Panc1 (cell line): Measurements from ENCODE around the gene LRP4. TPM values are rescaled to one million over a fixed set of nuclear protein-coding genes. Genes with fewer than 3 reads are reported as not detected.

Experiments
- ATAC-seq: fragments of 200-7000 bp; cut with Tn5 transposase; 2 replicates; pipeline ENCODE4 v1.9.1; 2020; ENCODE audit warnings: mild to moderate bottlenecking, moderate library complexity
- BruUV-seq: library from RNA; stranded (reverse); fragments of 400-500 nt; replicated peaks from 2 replicates; lab custom pipeline; 2021; lab: Mats Ljungman, UMichigan
- CTCF ChIA-PET: fragments of 300-600 bp; sonication (Branson Sonifier 250); formaldehyde crosslinking; loops from one replicate; lab custom pipeline; 2022; ENCODE audit warnings: antibody characterized with exemption; lab: Charles Lee
- POLR2A ChIA-PET: fragments of 300-600 bp; sonication (Branson Sonifier 250); formaldehyde crosslinking; loops from one replicate; lab custom pipeline; 2022; ENCODE audit warnings: antibody characterized with exemption; lab: Charles Lee
- DNase-seq: peaks from one replicate; pipeline ENCODE4 v3.0.0-alpha.2; 2010; ENCODE audit warnings: low read depth, low spot score
- H3K27ac ChIP-seq: 2 replicates; pipeline ENCODE4 v1.5.1; 2011; ENCODE audit warnings: mild to moderate bottlenecking, low read length, inconsistent platforms
- H3K27me3 ChIP-seq: fragments of 200-500 bp; sonication (Bioruptor generic); 2 replicates; pipeline ENCODE4 v1.6.0; 2014; ENCODE audit warnings: low read length, inconsistent platforms; ENCODE audit not compliant: control insufficient read depth, insufficient read depth
- H3K36me3 ChIP-seq: fragments of 200-500 bp; sonication (Bioruptor generic); 2 replicates; pipeline ENCODE4 v1.5.1; 2014; ENCODE audit warnings: inconsistent platforms, mild to moderate bottlenecking, low read length, moderate library complexity; ENCODE audit not compliant: control insufficient read depth, insufficient read depth
- H3K4me1 ChIP-seq: 2 replicates; pipeline ENCODE4 v1.5.1; 2011; ENCODE audit warnings: inconsistent platforms, mild to moderate bottlenecking, low read length, moderate library complexity; ENCODE audit not compliant: control insufficient read depth, insufficient read depth
- H3K4me3 ChIP-seq, 2 experiments: 2 replicates each; pipeline ENCODE4 v1.5.1; 2011 to 2012; ENCODE audit warnings: low read depth in 2 of 2, low read length in 2 of 2, mild to moderate bottlenecking in 2 of 2, inconsistent platforms in 1 of 2, moderate library complexity in 1 of 2
- H3K9me3 ChIP-seq: fragments of 200-500 bp; sonication (Bioruptor generic); 2 replicates; pipeline ENCODE4 v1.5.1; 2014; ENCODE audit warnings: low read depth, mild to moderate bottlenecking, inconsistent platforms, low read length, moderate library complexity; ENCODE audit not compliant: control insufficient read depth, insufficient read depth
- CTCF ChIP-seq: fragments of 450-650 bp; IDR thresholded peaks from 2 replicates; pipeline ENCODE4 v1.5.1; 2017; ENCODE audit warnings: mild to moderate bottlenecking
- POLR2AphosphoS5 ChIP-seq: IDR thresholded peaks from 2 replicates; pipeline ENCODE4 v1.6.1; 2012; ENCODE audit warnings: mild to moderate bottlenecking, low read depth, low read length, moderate library complexity
- SIN3A ChIP-seq: IDR thresholded peaks from 2 replicates; pipeline ENCODE4 v1.6.1; 2012; ENCODE audit warnings: low read depth, mild to moderate bottlenecking, low read length, moderate library complexity, borderline replicate concordance; ENCODE audit not compliant: insufficient read depth
- TCF7L2 ChIP-seq: IDR thresholded peaks from 2 replicates; pipeline ENCODE4 v1.6.1; 2011; ENCODE audit warnings: mild to moderate bottlenecking, low read depth, low read length, inconsistent platforms
- in situ Hi-C: cut with HindIII; loops from 2 replicates; pipeline ENCODE4 v1.10.0; 2016; ENCODE audit warnings: low sequenced_read_pairs, low pct_unique_long_range_greater_than_20kb
- intact Hi-C: fragments of 100-400 bp; cut with micrococcal nuclease; formaldehyde crosslinking; loops from one replicate; pipeline ENCODE4 v1.10.0; 2022; ENCODE audit not compliant: unreplicated experiment
- total RNA-seq: library from RNA; stranded (reverse); gene quantifications from one replicate; pipeline ENCODE4 v1.2.1, GENCODE V29; 2021; ENCODE audit not compliant: unreplicated experiment
- TF ChIP-seq, protein P1 (sequence below), 2 experiments: IDR thresholded peaks; 2 replicates each; pipeline ENCODE4 v1.6.1; 2011 to 2012; ENCODE audit warnings: low read depth in 2 of 2, control low read depth in 1 of 2, low read length in 1 of 2, mild to moderate bottlenecking in 1 of 2, moderate library complexity in 1 of 2; ENCODE audit not compliant: insufficient read depth in 1 of 2

The LRP4 gene
- total RNA-seq, 1 experiment from 2014 or later = 11.7 TPM

GRCh38 chr11:46868912-46869311 lies 49.4 kb downstream of the LRP4 start:
- ChIA-PET POLR2A (no interaction called here), CTCF (interaction anchor here (0.5 to 0.6 kb wide), 2 partner anchors 22 to 705 kb away, joined by 3 read pairs; no protein-coding TSS in a partner anchor)
- BruUV-seq = no TSS peak
- Histone ChIP-seq H3K36me3 (no peaks in the 10 kb centered on the region), H3K4me1 (no peaks in the 10 kb centered on the region), H3K27me3 (no peaks in the 10 kb centered on the region), H3K4me3 (no peak overlapping the region), H3K27ac (no peak overlapping the region), H3K9me3 (no peaks in the 10 kb centered on the region)
- in situ Hi-C loops = no loop called here
- ATAC-seq (no peak), DNase-seq (no peak)
- intact Hi-C loops = no loop called here
- TF ChIP-seq POLR2AphosphoS5 (no peak), CTCF (no peak), TCF7L2 (no peak), SIN3A (no peak)
- TF ChIP-seq, protein P1, sequence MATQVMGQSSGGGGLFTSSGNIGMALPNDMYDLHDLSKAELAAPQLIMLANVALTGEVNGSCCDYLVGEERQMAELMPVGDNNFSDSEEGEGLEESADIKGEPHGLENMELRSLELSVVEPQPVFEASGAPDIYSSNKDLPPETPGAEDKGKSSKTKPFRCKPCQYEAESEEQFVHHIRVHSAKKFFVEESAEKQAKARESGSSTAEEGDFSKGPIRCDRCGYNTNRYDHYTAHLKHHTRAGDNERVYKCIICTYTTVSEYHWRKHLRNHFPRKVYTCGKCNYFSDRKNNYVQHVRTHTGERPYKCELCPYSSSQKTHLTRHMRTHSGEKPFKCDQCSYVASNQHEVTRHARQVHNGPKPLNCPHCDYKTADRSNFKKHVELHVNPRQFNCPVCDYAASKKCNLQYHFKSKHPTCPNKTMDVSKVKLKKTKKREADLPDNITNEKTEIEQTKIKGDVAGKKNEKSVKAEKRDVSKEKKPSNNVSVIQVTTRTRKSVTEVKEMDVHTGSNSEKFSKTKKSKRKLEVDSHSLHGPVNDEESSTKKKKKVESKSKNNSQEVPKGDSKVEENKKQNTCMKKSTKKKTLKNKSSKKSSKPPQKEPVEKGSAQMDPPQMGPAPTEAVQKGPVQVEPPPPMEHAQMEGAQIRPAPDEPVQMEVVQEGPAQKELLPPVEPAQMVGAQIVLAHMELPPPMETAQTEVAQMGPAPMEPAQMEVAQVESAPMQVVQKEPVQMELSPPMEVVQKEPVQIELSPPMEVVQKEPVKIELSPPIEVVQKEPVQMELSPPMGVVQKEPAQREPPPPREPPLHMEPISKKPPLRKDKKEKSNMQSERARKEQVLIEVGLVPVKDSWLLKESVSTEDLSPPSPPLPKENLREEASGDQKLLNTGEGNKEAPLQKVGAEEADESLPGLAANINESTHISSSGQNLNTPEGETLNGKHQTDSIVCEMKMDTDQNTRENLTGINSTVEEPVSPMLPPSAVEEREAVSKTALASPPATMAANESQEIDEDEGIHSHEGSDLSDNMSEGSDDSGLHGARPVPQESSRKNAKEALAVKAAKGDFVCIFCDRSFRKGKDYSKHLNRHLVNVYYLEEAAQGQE (IDR thresholded peaks at IDR 0.05; ENCODE audit: insufficient read depth in 1 of 2, low read depth in 2 of 2, low read length in 1 of 2) = no peak

DNA sequence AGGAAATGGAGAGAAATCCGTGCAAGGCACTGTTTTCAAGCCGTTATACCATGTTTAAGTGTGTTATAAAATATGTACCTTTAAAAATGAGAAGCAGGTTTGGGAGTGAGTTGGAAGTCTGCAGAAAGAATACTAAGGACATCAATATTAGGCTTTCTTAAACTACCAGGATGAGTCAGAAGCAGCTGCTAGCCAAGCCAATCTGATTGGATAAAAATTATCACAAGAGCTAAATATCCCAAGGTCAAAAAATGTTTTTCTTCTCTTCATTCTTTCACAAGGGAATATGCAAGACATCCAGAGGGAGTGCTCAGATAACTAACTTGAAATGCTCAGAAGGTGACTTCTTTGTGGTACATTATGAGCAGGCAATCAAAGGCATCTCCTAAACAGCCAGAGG lies 53.0 kb downstream of the LRP4 start:
- ChIA-PET POLR2A (no interaction called here), CTCF (no interaction called here)
- H3K27ac ChIP-seq = no peak overlapping the region
- in situ Hi-C loops (no loop called here), intact Hi-C loops (no loop called here)
- no peak overlapping the region for H3K4me3 ChIP-seq
- H3K36me3 ChIP-seq = no peaks in the 10 kb centered on the region
- H3K27me3 ChIP-seq = no peaks in the 10 kb centered on the region
- no peak for ATAC-seq
- BruUV-seq = no TSS peak
- TF ChIP-seq, protein P1 (IDR thresholded peaks at IDR 0.05; ENCODE audit: insufficient read depth in 1 of 2, low read depth in 2 of 2, low read length in 1 of 2) = no peak
- TF ChIP-seq POLR2AphosphoS5 (no peak), SIN3A (no peak), TCF7L2 (no peak), CTCF (no peak)
- no peaks in the 10 kb centered on the region for H3K4me1 ChIP-seq
- H3K9me3 ChIP-seq = no peaks in the 10 kb centered on the region
- DNase-seq = no peak
